Measurements from ENCODE around the gene LRRN4.

DNA sequence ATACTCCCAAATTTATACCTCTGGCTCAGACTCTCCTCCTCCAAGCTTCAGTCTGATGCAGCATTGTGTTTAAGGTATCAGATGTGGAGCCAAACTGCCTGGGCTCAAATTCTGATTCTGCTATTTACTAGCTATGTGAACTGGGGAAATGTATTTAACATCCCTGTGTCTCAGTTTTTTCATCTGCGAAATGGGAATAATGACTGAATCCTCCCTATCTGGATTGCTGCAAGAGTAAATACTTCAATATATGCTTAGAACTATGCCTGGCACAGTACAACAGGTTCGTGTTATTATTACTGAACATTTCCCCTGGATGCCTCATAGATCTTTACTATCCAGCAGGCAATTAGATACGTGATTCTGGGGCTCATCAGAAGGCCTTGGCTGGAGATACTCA is 5.5 kb downstream of the LRRN4 start:
- TF ChIP-seq, protein P1, sequence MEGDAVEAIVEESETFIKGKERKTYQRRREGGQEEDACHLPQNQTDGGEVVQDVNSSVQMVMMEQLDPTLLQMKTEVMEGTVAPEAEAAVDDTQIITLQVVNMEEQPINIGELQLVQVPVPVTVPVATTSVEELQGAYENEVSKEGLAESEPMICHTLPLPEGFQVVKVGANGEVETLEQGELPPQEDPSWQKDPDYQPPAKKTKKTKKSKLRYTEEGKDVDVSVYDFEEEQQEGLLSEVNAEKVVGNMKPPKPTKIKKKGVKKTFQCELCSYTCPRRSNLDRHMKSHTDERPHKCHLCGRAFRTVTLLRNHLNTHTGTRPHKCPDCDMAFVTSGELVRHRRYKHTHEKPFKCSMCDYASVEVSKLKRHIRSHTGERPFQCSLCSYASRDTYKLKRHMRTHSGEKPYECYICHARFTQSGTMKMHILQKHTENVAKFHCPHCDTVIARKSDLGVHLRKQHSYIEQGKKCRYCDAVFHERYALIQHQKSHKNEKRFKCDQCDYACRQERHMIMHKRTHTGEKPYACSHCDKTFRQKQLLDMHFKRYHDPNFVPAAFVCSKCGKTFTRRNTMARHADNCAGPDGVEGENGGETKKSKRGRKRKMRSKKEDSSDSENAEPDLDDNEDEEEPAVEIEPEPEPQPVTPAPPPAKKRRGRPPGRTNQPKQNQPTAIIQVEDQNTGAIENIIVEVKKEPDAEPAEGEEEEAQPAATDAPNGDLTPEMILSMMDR (IDR thresholded peaks at IDR 0.05; ENCODE audit: poor library complexity, severe bottlenecking): no peak
- no peak for TF ChIP-seq RAD21 (conservative IDR thresholded peaks at IDR 0.05)
- no peak for TF ChIP-seq POLR2AphosphoS5 (IDR thresholded peaks at IDR 0.05)
- no peak for TF ChIP-seq EZH2 (IDR thresholded peaks at IDR 0.05; ENCODE audit: borderline replicate concordance, insufficient read depth, low read length, poor library complexity, severe bottlenecking)
- no peak for TF ChIP-seq MXI1 (conservative IDR thresholded peaks at IDR 0.05; ENCODE audit: poor library complexity, severe bottlenecking)
- TF ChIP-seq TAF1 (IDR thresholded peaks at IDR 0.05; ENCODE audit: low read depth): no peak
- TF ChIP-seq, protein P2, sequence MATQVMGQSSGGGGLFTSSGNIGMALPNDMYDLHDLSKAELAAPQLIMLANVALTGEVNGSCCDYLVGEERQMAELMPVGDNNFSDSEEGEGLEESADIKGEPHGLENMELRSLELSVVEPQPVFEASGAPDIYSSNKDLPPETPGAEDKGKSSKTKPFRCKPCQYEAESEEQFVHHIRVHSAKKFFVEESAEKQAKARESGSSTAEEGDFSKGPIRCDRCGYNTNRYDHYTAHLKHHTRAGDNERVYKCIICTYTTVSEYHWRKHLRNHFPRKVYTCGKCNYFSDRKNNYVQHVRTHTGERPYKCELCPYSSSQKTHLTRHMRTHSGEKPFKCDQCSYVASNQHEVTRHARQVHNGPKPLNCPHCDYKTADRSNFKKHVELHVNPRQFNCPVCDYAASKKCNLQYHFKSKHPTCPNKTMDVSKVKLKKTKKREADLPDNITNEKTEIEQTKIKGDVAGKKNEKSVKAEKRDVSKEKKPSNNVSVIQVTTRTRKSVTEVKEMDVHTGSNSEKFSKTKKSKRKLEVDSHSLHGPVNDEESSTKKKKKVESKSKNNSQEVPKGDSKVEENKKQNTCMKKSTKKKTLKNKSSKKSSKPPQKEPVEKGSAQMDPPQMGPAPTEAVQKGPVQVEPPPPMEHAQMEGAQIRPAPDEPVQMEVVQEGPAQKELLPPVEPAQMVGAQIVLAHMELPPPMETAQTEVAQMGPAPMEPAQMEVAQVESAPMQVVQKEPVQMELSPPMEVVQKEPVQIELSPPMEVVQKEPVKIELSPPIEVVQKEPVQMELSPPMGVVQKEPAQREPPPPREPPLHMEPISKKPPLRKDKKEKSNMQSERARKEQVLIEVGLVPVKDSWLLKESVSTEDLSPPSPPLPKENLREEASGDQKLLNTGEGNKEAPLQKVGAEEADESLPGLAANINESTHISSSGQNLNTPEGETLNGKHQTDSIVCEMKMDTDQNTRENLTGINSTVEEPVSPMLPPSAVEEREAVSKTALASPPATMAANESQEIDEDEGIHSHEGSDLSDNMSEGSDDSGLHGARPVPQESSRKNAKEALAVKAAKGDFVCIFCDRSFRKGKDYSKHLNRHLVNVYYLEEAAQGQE (IDR thresholded peaks at IDR 0.05; ENCODE audit: borderline replicate concordance): no peak
- no peak for TF ChIP-seq EP300 (conservative IDR thresholded peaks at IDR 0.05; ENCODE audit: poor library complexity, severe bottlenecking)
- TF ChIP-seq SMC3 (conservative IDR thresholded peaks at IDR 0.05; ENCODE audit: poor library complexity): no peak

All from neural cell (in vitro differentiated cells).